Keratinocyte (primary cell): Measurements from ENCODE around the gene CASR. TPM values are rescaled to one million over a fixed set of nuclear protein-coding genes. Genes with fewer than 3 reads are reported as not detected.

ENCODE experiments used
- DNase-seq: peaks from one replicate; pipeline ENCODE4 v3.0.0-alpha.2; 2011; ENCODE audit warnings: low read depth, missing footprints, low spot score
- FAIRE-seq: peaks from 2 replicates; lab custom pipeline; 2011; peaks lifted over from hg19 to GRCh38; lab: Jason Lieb, UNC
- H2AFZ ChIP-seq: 2 replicates; pipeline ENCODE4 v1.6.0; 2012; ENCODE audit warnings: low read length, control low read depth, inconsistent platforms; ENCODE audit not compliant: control insufficient read depth
- H3K27ac ChIP-seq: 2 replicates; pipeline ENCODE4 v1.5.1; 2011; ENCODE audit warnings: low read length; ENCODE audit not compliant: control insufficient read depth, insufficient read depth
- H3K27me3 ChIP-seq: 3 replicates; pipeline ENCODE4 v1.6.0; 2011; ENCODE audit warnings: low read length; ENCODE audit not compliant: control insufficient read depth, insufficient read depth; ENCODE audit errors: extremely low read depth
- H3K36me3 ChIP-seq, 2 experiments: 2 replicates in 1 of 2; 3 replicates in 1 of 2; pipeline ENCODE4 v1.5.1; 2011; ENCODE audit warnings: low read length in 2 of 2, mild to moderate bottlenecking in 1 of 2; ENCODE audit not compliant: control insufficient read depth in 2 of 2, insufficient read depth in 2 of 2; ENCODE audit errors: extremely low read depth in 1 of 2
- H3K4me1 ChIP-seq: 3 replicates; pipeline ENCODE4 v1.5.1; 2011; ENCODE audit warnings: low read length; ENCODE audit not compliant: control insufficient read depth, insufficient read depth; ENCODE audit errors: extremely low read depth
- H3K4me2 ChIP-seq: 3 replicates; pipeline ENCODE4 v1.6.0; 2011; ENCODE audit warnings: low read depth, low read length; ENCODE audit not compliant: control insufficient read depth, insufficient read depth; ENCODE audit errors: extremely low read depth
- H3K4me3 ChIP-seq, 3 experiments: fragments of 200-600 bp in 1 of 3; sonication (generic) in 1 of 3; 2 replicates in 2 of 3; 3 replicates in 1 of 3; pipeline ENCODE4 v1.5.1; 2011 to 2016; ENCODE audit warnings: low read length in 3 of 3, mild to moderate bottlenecking in 3 of 3, control low read depth in 2 of 3, inconsistent platforms in 1 of 3, low read depth in 1 of 3, mixed read lengths in 1 of 3, mixed run types in 1 of 3, moderate library complexity in 1 of 3; ENCODE audit not compliant: control insufficient read depth in 2 of 3, insufficient read depth in 2 of 3; ENCODE audit errors: extremely low read depth in 1 of 3
- H3K79me2 ChIP-seq: 2 replicates; pipeline ENCODE4 v1.6.0; 2012; ENCODE audit warnings: low read length; ENCODE audit not compliant: control insufficient read depth, insufficient read depth
- H3K9ac ChIP-seq: 3 replicates; pipeline ENCODE4 v1.6.0; 2011; ENCODE audit warnings: low read length; ENCODE audit not compliant: control insufficient read depth, insufficient read depth; ENCODE audit errors: extremely low read depth
- H3K9me1 ChIP-seq: 3 replicates; pipeline ENCODE4 v1.6.0; 2011; ENCODE audit warnings: low read length; ENCODE audit not compliant: control insufficient read depth, insufficient read depth; ENCODE audit errors: extremely low read depth
- H3K9me3 ChIP-seq: 2 replicates; pipeline ENCODE4 v1.5.1; 2012; ENCODE audit warnings: low read depth, low read length; ENCODE audit not compliant: control insufficient read depth
- H4K20me1 ChIP-seq: 3 replicates; pipeline ENCODE4 v1.6.0; 2011; ENCODE audit warnings: low read length; ENCODE audit not compliant: control insufficient read depth, insufficient read depth; ENCODE audit errors: extremely low read depth
- CTCF ChIP-seq, 3 experiments: IDR thresholded peaks in 1 of 3; conservative IDR thresholded peaks in 1 of 3; optimal IDR thresholded peaks in 1 of 3; 2 replicates in 2 of 3; 3 replicates in 1 of 3; pipeline versions ENCODE3 to v1.5.1; 2011; ENCODE audit warnings: low read length in 3 of 3, mild to moderate bottlenecking in 3 of 3, moderate library complexity in 2 of 3, control low read depth in 1 of 3, inconsistent platforms in 1 of 3; ENCODE audit not compliant: insufficient read depth in 2 of 3; ENCODE audit errors: extremely low read depth in 1 of 3
- EZH2 ChIP-seq: IDR thresholded peaks from one replicate; pipeline ENCODE4 v1.6.1; 2012; ENCODE audit warnings: inconsistent platforms, mild to moderate bottlenecking, low read length, moderate library complexity
- dilution Hi-C: fragments of 300-500 bp; cut with MboI; formaldehyde crosslinking; loops from one replicate; pipeline ENCODE4 v1.7.0; 2020; ENCODE audit warnings: low sequenced_read_pairs; ENCODE audit not compliant: extremely low pct_ligation_motif_present
- polyA plus RNA-seq, 5 experiments: library from polyadenylated mRNA; depleted of rRNA in 3 of 5; stranded (reverse) in 3 of 5; stranded (forward) in 1 of 5; unstranded in 1 of 5; fragments of >200 nt; gene quantifications; 1 replicate in 1 of 5; 2 replicates in 3 of 5; 3 replicates in 1 of 5; pipeline versions ENCODE4 v1.2.1 to v1.2.3, GENCODE V29; 2011 to 2012; ENCODE audit warnings: missing spikeins in 2 of 5, low read depth in 1 of 5, low replicate concordance in 1 of 5

Gene CASR
- polyA plus RNA-seq, 1 donor (not counting 4 experiments of a cell fraction or from before 2014, with no cell fraction given): not detected

GRCh38 chr3:122313281-122313680 is 129.8 kb downstream of the CASR start:
- peak overlapping the region; percentile 7 for H2AFZ ChIP-seq
- FAIRE-seq (no peak), DNase-seq (no peak)
- no peaks in the 10 kb centered on the region for H4K20me1 ChIP-seq
- H3K36me3 ChIP-seq: no peaks in the 10 kb centered on the region
- H3K9me1 ChIP-seq: no peaks in the 10 kb centered on the region
- peaks cover 33% of the 10 kb centered on the region for H3K4me1 ChIP-seq
- H3K9me3 ChIP-seq: no peaks in the 10 kb centered on the region
- dilution Hi-C loops: no loop called here
- TF ChIP-seq CTCF (optimal IDR thresholded peaks at IDR 0.05 in 1 of 3, IDR thresholded peaks at IDR 0.05 in 1 of 3, conservative IDR thresholded peaks at IDR 0.05 in 1 of 3; ENCODE audit: extremely low read depth in 1 of 3, insufficient read depth in 2 of 3, low read length in 3 of 3): no peak
- no peak for TF ChIP-seq EZH2
- H3K27ac ChIP-seq: no peak overlapping the region
- no peak overlapping the region for H3K4me2 ChIP-seq
- no peaks in the 10 kb centered on the region for H3K79me2 ChIP-seq
- no peaks in the 10 kb centered on the region for H3K27me3 ChIP-seq
- H3K4me3 ChIP-seq: no peak overlapping the region
- no peak overlapping the region for H3K9ac ChIP-seq

- Histone ChIP-seq H3K9ac (peak overlapping the region; percentile 49), H3K36me3 (no peaks in the 10 kb centered on the region), H3K4me1 (peaks cover 42% of the 10 kb centered on the region), H3K9me3 (no peaks in the 10 kb centered on the region), H3K79me2 (no peaks in the 10 kb centered on the region), H3K4me2 (peak overlapping the region; percentile 54), H3K4me3 (peak overlapping the region in 1 of 3 experiments; percentile 22), H4K20me1 (no peaks in the 10 kb centered on the region), H2AFZ (peak overlapping the region; percentile 88), H3K27ac (peak overlapping the region; percentile 87), H3K9me1 (no peaks in the 10 kb centered on the region), H3K27me3 (no peaks in the 10 kb centered on the region)
- TF ChIP-seq CTCF (optimal IDR thresholded peaks at IDR 0.05 in 1 of 3, IDR thresholded peaks at IDR 0.05 in 1 of 3, conservative IDR thresholded peaks at IDR 0.05 in 1 of 3; ENCODE audit: extremely low read depth in 1 of 3, insufficient read depth in 2 of 3, low read length in 3 of 3) (no peak), EZH2 (no peak)
- peak; percentile 91 for FAIRE-seq
- dilution Hi-C loops: no loop called here
- no peak for DNase-seq
Observed at GRCh38 chr3:122314228-122314876, 130.9 kb downstream of the CASR start.
